Glutamatergic neuron (in vitro differentiated cells): Measurements from ENCODE around the gene ID2. TPM values are rescaled to one million over a fixed set of nuclear protein-coding genes. Genes with fewer than 3 reads are reported as not detected.

Source experiments
- DNase-seq: peaks from one replicate; pipeline ENCODE4 v3.0.0; 2022
- H3K27ac Mint-ChIP-seq: one replicate; pipeline ENCODE4 v1.8.0; 2020; ENCODE audit warnings: mild to moderate bottlenecking, mixed read lengths, inconsistent platforms; ENCODE audit not compliant: unreplicated experiment
- H3K27me3 Mint-ChIP-seq: one replicate; pipeline ENCODE4 v1.8.0; 2020; ENCODE audit warnings: mild to moderate bottlenecking, moderate library complexity, mixed read lengths, inconsistent platforms; ENCODE audit not compliant: unreplicated experiment
- H3K36me3 Mint-ChIP-seq: one replicate; pipeline ENCODE4 v1.8.0; 2020; ENCODE audit warnings: mild to moderate bottlenecking, mixed read lengths, inconsistent platforms; ENCODE audit not compliant: unreplicated experiment
- H3K4me1 Mint-ChIP-seq: one replicate; pipeline ENCODE4 v1.8.0; 2020; ENCODE audit warnings: mild to moderate bottlenecking, low read depth, mixed read lengths, inconsistent platforms; ENCODE audit not compliant: unreplicated experiment
- H3K4me3 Mint-ChIP-seq: one replicate; pipeline ENCODE4 v1.8.0; 2020; ENCODE audit warnings: mild to moderate bottlenecking, mixed read lengths, inconsistent platforms; ENCODE audit not compliant: unreplicated experiment
- H3K9me3 Mint-ChIP-seq: one replicate; pipeline ENCODE4 v1.8.0; 2020; ENCODE audit warnings: mild to moderate bottlenecking, moderate library complexity, mixed read lengths, inconsistent platforms; ENCODE audit not compliant: unreplicated experiment
- total RNA-seq: library from RNA; stranded (reverse); fragmentation: NEBNext Ultra II Directional; extraction: Animal tissue kit (Norgen Biotek cat#: 25700); gene quantifications from one replicate; pipeline ENCODE4 v1.2.1, GENCODE V29; 2021; ENCODE audit not compliant: unreplicated experiment
- TF ChIP-seq, protein P1 (sequence below): fragments of 200-600 bp; sonication (generic); IDR thresholded peaks from one replicate; pipeline ENCODE4 v1.5.0; 2021; ENCODE audit not compliant: partially characterized antibody, unreplicated experiment

The ID2 gene
- total RNA-seq, 1 donor from 2014 or later = 13.2 TPM

DNA sequence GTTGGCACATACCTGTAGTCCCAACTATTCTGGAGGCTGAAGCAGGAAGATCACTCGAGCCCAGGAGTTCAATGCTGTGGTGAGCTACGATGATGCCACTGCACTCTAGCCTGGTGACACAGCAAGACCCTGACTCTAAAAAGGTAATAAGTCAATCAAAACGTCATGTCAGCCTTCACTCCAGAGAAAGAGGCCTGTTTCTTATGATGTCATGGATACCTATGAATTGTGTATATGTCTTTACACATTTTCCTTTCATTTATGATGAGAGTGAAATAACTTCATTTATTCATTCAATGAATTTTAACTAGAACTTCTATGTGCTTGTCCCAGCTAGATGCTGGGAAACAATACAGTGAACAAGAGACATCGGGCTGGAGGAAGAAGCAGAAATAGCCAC lies 25.0 kb upstream of the ID2 start:
- Mint-ChIP-seq H3K27ac (no peak overlapping the region), H3K9me3 (peaks cover 8% of the 10 kb centered on the region), H3K4me1 (peaks cover 20% of the 10 kb centered on the region), H3K4me3 (no peak overlapping the region), H3K36me3 (no peaks in the 10 kb centered on the region), H3K27me3 (peaks cover 10% of the 10 kb centered on the region)
- TF ChIP-seq, protein P1, sequence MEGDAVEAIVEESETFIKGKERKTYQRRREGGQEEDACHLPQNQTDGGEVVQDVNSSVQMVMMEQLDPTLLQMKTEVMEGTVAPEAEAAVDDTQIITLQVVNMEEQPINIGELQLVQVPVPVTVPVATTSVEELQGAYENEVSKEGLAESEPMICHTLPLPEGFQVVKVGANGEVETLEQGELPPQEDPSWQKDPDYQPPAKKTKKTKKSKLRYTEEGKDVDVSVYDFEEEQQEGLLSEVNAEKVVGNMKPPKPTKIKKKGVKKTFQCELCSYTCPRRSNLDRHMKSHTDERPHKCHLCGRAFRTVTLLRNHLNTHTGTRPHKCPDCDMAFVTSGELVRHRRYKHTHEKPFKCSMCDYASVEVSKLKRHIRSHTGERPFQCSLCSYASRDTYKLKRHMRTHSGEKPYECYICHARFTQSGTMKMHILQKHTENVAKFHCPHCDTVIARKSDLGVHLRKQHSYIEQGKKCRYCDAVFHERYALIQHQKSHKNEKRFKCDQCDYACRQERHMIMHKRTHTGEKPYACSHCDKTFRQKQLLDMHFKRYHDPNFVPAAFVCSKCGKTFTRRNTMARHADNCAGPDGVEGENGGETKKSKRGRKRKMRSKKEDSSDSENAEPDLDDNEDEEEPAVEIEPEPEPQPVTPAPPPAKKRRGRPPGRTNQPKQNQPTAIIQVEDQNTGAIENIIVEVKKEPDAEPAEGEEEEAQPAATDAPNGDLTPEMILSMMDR = no peak
- no peak for DNase-seq

DNA sequence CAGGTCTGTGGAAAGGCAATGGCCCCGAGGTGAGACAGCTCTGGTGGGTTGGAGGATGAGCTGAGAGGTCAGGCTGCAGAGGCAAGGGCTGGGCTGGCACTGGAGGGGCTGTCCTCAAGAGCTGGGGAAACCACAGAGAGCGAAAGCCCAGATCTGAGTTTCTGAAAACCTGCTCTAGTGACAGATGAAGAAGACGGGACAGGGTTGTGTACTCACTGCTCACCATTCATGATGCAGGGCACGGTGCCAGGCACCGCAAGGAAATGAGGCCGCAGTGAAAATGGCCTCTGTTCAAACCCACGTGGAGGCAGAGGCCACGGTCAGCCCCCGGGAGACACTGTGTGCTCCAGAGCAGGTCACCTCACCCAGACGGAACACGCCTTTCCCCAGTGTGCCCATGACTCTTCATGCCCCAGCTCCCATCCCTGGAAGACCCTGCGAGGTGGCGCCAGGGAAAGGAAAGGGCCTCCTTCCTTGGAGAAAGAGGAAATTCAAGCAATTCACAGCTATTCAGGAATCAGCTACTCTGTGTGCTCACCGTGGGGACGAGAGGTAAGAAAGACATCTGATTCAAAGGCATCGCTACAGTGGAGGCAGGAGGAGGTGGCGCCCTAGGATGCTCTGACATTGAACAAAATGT lies 24.3 kb upstream of the ID2 start:
- H3K4me3 Mint-ChIP-seq = no peak overlapping the region
- TF ChIP-seq, protein P1 = no peak
- DNase-seq = no peak
- H3K36me3 Mint-ChIP-seq = no peaks in the 10 kb centered on the region
- no peak overlapping the region for H3K27ac Mint-ChIP-seq
- peaks cover 11% of the 10 kb centered on the region for H3K9me3 Mint-ChIP-seq
- H3K4me1 Mint-ChIP-seq = peaks cover 24% of the 10 kb centered on the region
- H3K27me3 Mint-ChIP-seq = peaks cover 10% of the 10 kb centered on the region

DNA sequence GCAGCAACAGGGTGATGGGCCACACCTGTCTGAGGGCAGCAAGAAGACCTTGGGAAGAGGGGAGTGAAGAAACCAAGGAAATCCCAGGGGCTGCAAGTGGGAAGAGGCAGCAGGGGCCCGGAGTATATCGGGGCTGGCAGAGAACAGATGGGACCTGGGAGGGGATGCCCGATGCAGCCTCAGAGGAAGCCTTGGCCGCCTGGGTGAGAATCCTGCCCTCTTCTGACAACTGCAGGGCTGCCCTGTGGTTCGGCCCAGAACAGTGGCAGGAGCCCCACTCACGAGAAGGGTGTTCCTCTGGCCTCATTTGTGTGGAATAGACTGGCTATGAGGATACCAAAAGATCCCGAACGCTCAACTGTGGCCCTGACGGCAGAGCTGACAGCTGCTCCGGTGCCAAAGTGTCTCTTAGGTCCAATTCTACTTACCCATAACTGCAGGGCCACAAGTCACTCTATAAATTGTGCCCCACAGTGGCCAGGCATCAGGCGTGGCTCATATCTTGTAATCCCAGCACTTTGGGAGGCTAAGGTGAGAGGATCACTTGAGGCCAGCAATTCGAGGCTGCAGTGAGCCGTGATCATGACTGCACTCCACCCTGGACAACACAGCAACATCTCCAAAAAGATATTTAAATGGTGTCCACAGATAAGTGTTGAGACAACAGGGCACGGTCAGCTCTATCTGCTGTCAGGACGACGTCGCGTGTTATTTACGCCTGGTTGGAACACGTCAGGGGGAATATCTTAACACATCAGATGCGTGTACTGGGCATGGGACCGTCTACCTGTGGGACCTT lies 23.6 kb upstream of the ID2 start:
- Mint-ChIP-seq H3K4me1 (peaks cover 25% of the 10 kb centered on the region), H3K36me3 (no peaks in the 10 kb centered on the region), H3K4me3 (no peak overlapping the region), H3K27ac (no peak overlapping the region), H3K9me3 (peaks cover 11% of the 10 kb centered on the region), H3K27me3 (peaks cover 10% of the 10 kb centered on the region)
- TF ChIP-seq, protein P1 = no peak
- no peak for DNase-seq

DNA sequence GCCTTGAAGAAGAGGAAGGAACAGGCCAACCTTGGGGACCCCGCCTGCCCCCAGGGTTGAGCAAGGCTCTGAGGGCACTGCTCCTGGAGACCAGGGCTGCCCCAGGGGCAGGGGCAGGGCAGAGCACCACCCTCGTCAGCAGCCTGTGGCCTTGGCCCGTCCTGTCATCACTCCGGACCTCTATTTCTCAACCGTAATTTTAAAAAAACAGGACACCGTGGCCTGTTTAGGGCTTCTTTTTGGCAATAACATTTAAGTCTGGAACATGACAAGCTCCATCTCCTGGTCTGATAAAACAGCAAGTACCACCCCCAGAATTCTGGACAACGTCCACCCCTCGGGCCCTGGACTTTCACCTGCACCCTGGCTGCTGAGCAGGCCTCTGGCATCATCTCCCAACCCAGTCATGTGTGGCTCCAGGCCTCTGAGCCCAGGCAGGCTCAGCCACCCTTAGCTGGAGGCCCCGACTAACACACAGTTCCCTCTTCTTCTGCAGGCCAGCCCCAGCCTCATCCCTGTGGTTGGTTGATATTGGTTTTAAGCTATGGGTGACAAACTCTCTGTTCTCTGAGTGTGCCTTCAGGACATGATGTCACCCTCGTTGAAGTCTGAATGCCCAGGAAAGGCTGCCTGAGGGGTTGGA lies 22.6 kb upstream of the ID2 start:
- Mint-ChIP-seq H3K36me3 (peaks cover 3% of the 10 kb centered on the region), H3K9me3 (peaks cover 10% of the 10 kb centered on the region), H3K27ac (no peak overlapping the region), H3K4me3 (no peak overlapping the region), H3K4me1 (peaks cover 21% of the 10 kb centered on the region), H3K27me3 (peaks cover 10% of the 10 kb centered on the region)
- DNase-seq = no peak
- TF ChIP-seq, protein P1 = no peak
